MM.1S (cell line): ENCODE data around the gene SLC22A14.

Source experiments
- DNase-seq: peaks from one replicate; pipeline ENCODE4 v3.0.0-alpha.2; 2015
- H2AFZ ChIP-seq: fragments of 300-600 bp; sonication (generic); 2 replicates; pipeline ENCODE4 v1.6.0; 2016; ENCODE audit warnings: antibody characterized with exemption, low read length
- H3F3A ChIP-seq: fragments of 300-600 bp; sonication (generic); 2 replicates; pipeline ENCODE4 v1.6.1; 2016; ENCODE audit warnings: mild to moderate bottlenecking, antibody characterized with exemption, low read length, moderate library complexity, mixed read lengths; ENCODE audit not compliant: insufficient read depth
- H3K27ac ChIP-seq: fragments of 300-600 bp; sonication (generic); 2 replicates; pipeline ENCODE4 v1.5.1; 2016; ENCODE audit warnings: mild to moderate bottlenecking, low read length
- H3K27me3 ChIP-seq: fragments of 300-600 bp; sonication (generic); replicated peaks from 2 replicates; pipeline ENCODE4 v1.6.0; 2016; ENCODE audit warnings: low read length; ENCODE audit not compliant: insufficient read depth
- H3K36me3 ChIP-seq: fragments of 300-600 bp; sonication (generic); replicated peaks from 2 replicates; pipeline ENCODE4 v1.6.1; 2016; ENCODE audit warnings: mild to moderate bottlenecking, low read length, mixed read lengths; ENCODE audit not compliant: insufficient read depth
- H3K4me1 ChIP-seq: fragments of 300-600 bp; sonication (generic); 2 replicates; pipeline ENCODE4 v1.6.1; 2016; ENCODE audit warnings: low read length, mixed read lengths
- H3K4me2 ChIP-seq: fragments of 300-600 bp; sonication (generic); 2 replicates; pipeline ENCODE4 v1.6.0; 2016; ENCODE audit warnings: low read depth, low read length
- H3K4me3 ChIP-seq: fragments of 300-600 bp; sonication (generic); 2 replicates; pipeline ENCODE4 v1.5.1; 2016; ENCODE audit warnings: low read length, mixed read lengths
- H3K79me2 ChIP-seq: fragments of 300-600 bp; sonication (generic); 2 replicates; pipeline ENCODE4 v1.6.1; 2016; ENCODE audit warnings: mixed run types, low read length, mixed read lengths
- H3K9ac ChIP-seq: fragments of 300-600 bp; sonication (generic); 2 replicates; pipeline ENCODE4 v1.6.1; 2016; ENCODE audit warnings: low read length, mixed read lengths
- H3K9me2 ChIP-seq: fragments of 300-600 bp; sonication (generic); replicated peaks from 2 replicates; pipeline ENCODE4 v1.6.1; 2016; ENCODE audit warnings: mild to moderate bottlenecking, low read length, mixed read lengths; ENCODE audit not compliant: insufficient read depth
- H3K9me3 ChIP-seq: fragments of 300-600 bp; sonication (generic); replicated peaks from 2 replicates; pipeline ENCODE4 v1.6.1; 2016; ENCODE audit warnings: mild to moderate bottlenecking, low read length, mixed read lengths; ENCODE audit not compliant: insufficient read depth
- H4K20me1 ChIP-seq: fragments of 300-600 bp; sonication (generic); 2 replicates; pipeline ENCODE4 v1.6.1; 2016; ENCODE audit warnings: mild to moderate bottlenecking, low read length, moderate library complexity, mixed read lengths; ENCODE audit not compliant: insufficient read depth
- EZH2 ChIP-seq: fragments of 300-600 bp; sonication (generic); optimal IDR thresholded peaks from 2 replicates; pipeline ENCODE3; 2017; ENCODE audit warnings: low read depth, mild to moderate bottlenecking, antibody characterized with exemption, low read length, mixed read lengths
- EZH2phosphoT487 ChIP-seq: fragments of 300-600 bp; sonication (generic); IDR thresholded peaks from 2 replicates; pipeline ENCODE4 v1.6.1; 2018; ENCODE audit warnings: antibody characterized with exemption, low read length
- TF ChIP-seq, protein P1 (sequence below): fragments of 300-600 bp; sonication (generic); IDR thresholded peaks from 2 replicates; pipeline ENCODE4 v1.5.1; 2016; ENCODE audit warnings: antibody characterized with exemption, low read length, mixed read lengths

The SLC22A14 gene

DNA sequence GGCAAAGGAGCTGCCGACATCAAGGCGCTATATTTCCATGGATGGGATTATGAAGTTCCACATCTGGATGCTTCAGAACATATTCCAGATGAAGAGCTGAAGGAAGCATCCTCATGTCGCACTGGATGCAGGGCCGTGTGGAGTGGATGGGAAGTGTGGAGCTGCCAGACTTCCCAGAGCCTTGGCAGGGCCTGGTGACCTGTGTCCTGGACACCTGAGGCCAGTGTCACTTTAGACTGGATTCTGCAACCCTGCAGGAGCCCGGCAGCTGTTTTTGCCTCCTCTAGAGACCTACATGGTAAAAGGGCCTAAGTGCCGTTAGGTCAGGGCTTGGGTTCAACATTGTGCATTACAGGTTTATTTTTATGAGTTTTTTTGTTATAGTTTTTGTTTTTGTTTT is 53.2 kb downstream of the SLC22A14 start:
- Histone ChIP-seq H3K27me3 (no peaks in the 10 kb centered on the region), H3K4me2 (no peak overlapping the region), H3K9ac (no peak overlapping the region), H4K20me1 (no peaks in the 10 kb centered on the region), H3K4me1 (no peaks in the 10 kb centered on the region), H3K9me3 (no peaks in the 10 kb centered on the region), H3K9me2 (no peaks in the 10 kb centered on the region), H3K79me2 (no peaks in the 10 kb centered on the region), H3K36me3 (no peaks in the 10 kb centered on the region), H3K4me3 (no peak overlapping the region), H2AFZ (no peak overlapping the region), H3K27ac (no peak overlapping the region), H3F3A (no peaks in the 10 kb centered on the region)
- no peak for DNase-seq
- no peak for TF ChIP-seq EZH2phosphoT487
- TF ChIP-seq, protein P1, sequence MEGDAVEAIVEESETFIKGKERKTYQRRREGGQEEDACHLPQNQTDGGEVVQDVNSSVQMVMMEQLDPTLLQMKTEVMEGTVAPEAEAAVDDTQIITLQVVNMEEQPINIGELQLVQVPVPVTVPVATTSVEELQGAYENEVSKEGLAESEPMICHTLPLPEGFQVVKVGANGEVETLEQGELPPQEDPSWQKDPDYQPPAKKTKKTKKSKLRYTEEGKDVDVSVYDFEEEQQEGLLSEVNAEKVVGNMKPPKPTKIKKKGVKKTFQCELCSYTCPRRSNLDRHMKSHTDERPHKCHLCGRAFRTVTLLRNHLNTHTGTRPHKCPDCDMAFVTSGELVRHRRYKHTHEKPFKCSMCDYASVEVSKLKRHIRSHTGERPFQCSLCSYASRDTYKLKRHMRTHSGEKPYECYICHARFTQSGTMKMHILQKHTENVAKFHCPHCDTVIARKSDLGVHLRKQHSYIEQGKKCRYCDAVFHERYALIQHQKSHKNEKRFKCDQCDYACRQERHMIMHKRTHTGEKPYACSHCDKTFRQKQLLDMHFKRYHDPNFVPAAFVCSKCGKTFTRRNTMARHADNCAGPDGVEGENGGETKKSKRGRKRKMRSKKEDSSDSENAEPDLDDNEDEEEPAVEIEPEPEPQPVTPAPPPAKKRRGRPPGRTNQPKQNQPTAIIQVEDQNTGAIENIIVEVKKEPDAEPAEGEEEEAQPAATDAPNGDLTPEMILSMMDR: no peak
- no peak for TF ChIP-seq EZH2

DNA sequence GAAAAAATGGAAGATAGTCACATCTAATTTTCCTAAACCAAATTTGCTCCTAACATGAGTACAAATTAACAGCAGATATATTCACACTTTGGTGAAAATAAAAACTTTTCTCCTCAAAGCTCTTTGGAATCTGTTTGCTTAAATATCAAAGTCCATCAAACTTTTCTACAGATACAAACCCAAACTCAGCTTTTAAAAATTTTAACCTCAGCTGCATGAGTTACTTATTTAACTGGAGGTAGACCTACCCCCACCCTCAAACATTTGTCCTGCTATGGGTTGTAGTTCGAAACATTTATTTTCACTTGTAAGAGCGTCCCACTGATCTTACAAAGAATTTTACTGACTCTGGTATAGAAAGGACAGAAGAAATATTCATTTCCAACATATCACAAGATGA is 55.6 kb downstream of the SLC22A14 start:
- H3K27ac ChIP-seq: no peak overlapping the region

DNA sequence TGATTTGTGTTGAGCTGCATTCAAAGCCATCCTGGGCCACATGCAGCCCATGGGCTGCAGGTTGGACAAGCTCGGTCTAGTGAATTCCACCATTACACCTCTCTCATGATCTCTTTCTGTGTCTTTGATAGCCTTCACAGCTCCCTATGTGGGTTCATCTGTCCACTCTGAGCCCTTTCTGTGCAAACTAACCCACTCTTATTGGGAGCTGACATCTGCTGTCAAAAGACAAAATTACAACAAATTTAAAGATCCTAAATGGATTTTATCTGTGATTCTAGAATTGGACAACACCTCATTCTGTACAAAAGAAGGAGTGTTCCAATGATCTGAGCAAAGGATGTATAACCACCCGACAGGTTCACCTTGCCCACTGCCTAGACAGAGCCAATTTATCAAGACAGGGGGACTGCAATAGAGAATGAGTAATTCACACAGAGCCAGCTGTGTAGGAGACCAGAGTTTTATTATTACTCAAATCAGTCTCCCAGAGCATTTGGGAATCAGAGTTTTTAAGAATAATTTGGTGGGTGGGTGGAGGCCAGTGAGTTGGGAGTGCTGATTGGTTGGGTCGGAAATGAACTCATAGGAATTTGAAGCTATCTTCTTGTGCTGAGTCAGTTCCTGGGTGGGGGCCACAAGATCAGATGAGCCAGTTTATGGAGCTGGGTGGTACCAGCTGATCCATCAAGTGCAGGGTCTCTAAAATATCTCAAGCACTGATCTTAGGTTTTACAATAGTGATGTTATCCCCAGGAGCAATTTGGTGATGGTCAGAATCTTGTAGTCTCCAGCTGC is 61.9 kb downstream of the SLC22A14 start:
- no peak overlapping the region for H3K9ac ChIP-seq
- H3K9me3 ChIP-seq: no peaks in the 10 kb centered on the region
- TF ChIP-seq, protein P1: no peak
- TF ChIP-seq EZH2phosphoT487: no peak
- TF ChIP-seq EZH2: no peak
- no peak overlapping the region for H3K27ac ChIP-seq
- H3K4me1 ChIP-seq: no peaks in the 10 kb centered on the region
- no peaks in the 10 kb centered on the region for H3K27me3 ChIP-seq
- H4K20me1 ChIP-seq: no peaks in the 10 kb centered on the region
- DNase-seq: no peak
- H3K4me3 ChIP-seq: no peak overlapping the region
- H3K79me2 ChIP-seq: peaks cover 16% of the 10 kb centered on the region
- H3F3A ChIP-seq: no peaks in the 10 kb centered on the region
- no peak overlapping the region for H2AFZ ChIP-seq
- H3K9me2 ChIP-seq: no peaks in the 10 kb centered on the region
- H3K4me2 ChIP-seq: no peak overlapping the region
- no peaks in the 10 kb centered on the region for H3K36me3 ChIP-seq

More for the DNA sequence above, 55.6 kb downstream of the SLC22A14 start:
- TF ChIP-seq EZH2: no peak
- TF ChIP-seq, protein P1: no peak
- no peak for TF ChIP-seq EZH2phosphoT487
- Histone ChIP-seq H3K27me3 (no peaks in the 10 kb centered on the region), H4K20me1 (no peaks in the 10 kb centered on the region), H3K4me1 (no peaks in the 10 kb centered on the region), H2AFZ (no peak overlapping the region), H3K79me2 (no peaks in the 10 kb centered on the region), H3K4me3 (no peak overlapping the region), H3K4me2 (no peak overlapping the region), H3K9me3 (no peaks in the 10 kb centered on the region), H3K9me2 (no peaks in the 10 kb centered on the region), H3K36me3 (no peaks in the 10 kb centered on the region), H3F3A (no peaks in the 10 kb centered on the region), H3K9ac (no peak overlapping the region)
- no peak for DNase-seq
